K562 (cell line): Measurements from ENCODE around the gene SLC29A3. TPM values are rescaled to one million over a fixed set of nuclear protein-coding genes. Genes with fewer than 3 reads are reported as not detected.

ENCODE experiments used
- ATAC-seq: fragments of 200-7000 bp; cut with Tn5 transposase; 3 replicates; pipeline ENCODE4 v1.9.1; 2020; ENCODE audit warnings: moderate library complexity
- BruUV-seq: library from RNA; stranded (reverse); fragments of 400-500 nt; replicated peaks from 2 replicates; lab custom pipeline; 2021; lab: Mats Ljungman, UMichigan
- CTCF ChIA-PET: fragments of 300-600 bp; formaldehyde crosslinking; extraction: SDS; loops from one replicate; lab custom pipeline; 2021; ENCODE audit warnings: low intra/inter-chr PET ratio; lab: Yijun Ruan, JAX
- POLR2A ChIA-PET: fragments of 300-600, 350-650 bp; sonication (Branson Sonifier 250); formaldehyde crosslinking; extraction: SDS; loops from one replicate; lab custom pipeline; 2021; ENCODE audit warnings: antibody characterized with exemption, inconsistent platforms; lab: Yijun Ruan, JAX
- DNase-seq, 4 experiments: peaks; one replicate each; pipeline versions ENCODE4 v3.0.0 to v3.0.0-alpha.2; 2011 to 2018; ENCODE audit warnings: low spot score in 3 of 4, mixed read lengths in 3 of 4; ENCODE audit errors: extremely low read depth in 1 of 4
- FAIRE-seq: peaks from 2 replicates; lab custom pipeline; 2011; peaks lifted over from hg19 to GRCh38; lab: Jason Lieb, UNC
- H2AFZ ChIP-seq: 2 replicates; pipeline ENCODE4 v1.6.0; 2011; ENCODE audit warnings: low read depth, low read length, control low read depth, inconsistent platforms
- H3K27ac ChIP-seq: fragments of 200-600 bp; 3 replicates; pipeline ENCODE4 v1.8.0; 2011; ENCODE audit warnings: low read depth, mild to moderate bottlenecking, control low read depth, inconsistent platforms, low read length, moderate library complexity, mixed read lengths; ENCODE audit errors: extremely low read depth
- H3K27me3 ChIP-seq, 2 experiments: fragments of 300-600 bp in 1 of 2; 2 replicates in 1 of 2; 3 replicates in 1 of 2; pipeline versions ENCODE4 v1.6.0 to v1.8.0; 2011; ENCODE audit warnings: inconsistent platforms in 2 of 2, low read length in 2 of 2, mild to moderate bottlenecking in 1 of 2, mixed read lengths in 1 of 2, moderate library complexity in 1 of 2; ENCODE audit not compliant: control insufficient read depth in 2 of 2, insufficient read depth in 2 of 2
- H3K36me3 ChIP-seq: fragments of 300-600 bp; 3 replicates; pipeline ENCODE4 v1.8.0; 2011; ENCODE audit warnings: mild to moderate bottlenecking, low read length, inconsistent platforms; ENCODE audit not compliant: control insufficient read depth, insufficient read depth
- H3K4me1 ChIP-seq, 2 experiments: fragments of 200-600 bp in 1 of 2; replicated peaks in 1 of 2; 2 replicates in 1 of 2; 3 replicates in 1 of 2; pipeline versions ENCODE4 v1.5.1 to v1.8.0; 2011; ENCODE audit warnings: inconsistent platforms in 2 of 2, low read length in 2 of 2, mild to moderate bottlenecking in 1 of 2, mixed read lengths in 1 of 2, moderate library complexity in 1 of 2; ENCODE audit not compliant: control insufficient read depth in 2 of 2, insufficient read depth in 2 of 2
- H3K4me2 ChIP-seq: 2 replicates; pipeline ENCODE4 v1.6.1; 2011; ENCODE audit warnings: low read length, control low read depth, inconsistent platforms, mixed read lengths; ENCODE audit not compliant: insufficient read depth
- H3K4me3 ChIP-seq: fragments of 200-600 bp; sonication (generic), shearing (Covaris generic); 2 replicates; pipeline ENCODE4 v1.5.1; 2016; ENCODE audit warnings: control low read depth, inconsistent platforms
- H3K79me2 ChIP-seq: fragments of 200-600 bp; 3 replicates; pipeline ENCODE4 v1.8.0; 2011; ENCODE audit warnings: low read length, inconsistent platforms; ENCODE audit not compliant: control insufficient read depth, insufficient read depth
- H3K9ac ChIP-seq, 2 experiments: 2 replicates each; pipeline versions ENCODE4 v1.6.0 to v1.6.1; 2011; ENCODE audit warnings: low read depth in 2 of 2, low read length in 2 of 2, control low read depth in 1 of 2, inconsistent platforms in 1 of 2, mild to moderate bottlenecking in 1 of 2, mixed read lengths in 1 of 2; ENCODE audit not compliant: insufficient read depth in 1 of 2
- H3K9me1 ChIP-seq: one replicate; pipeline ENCODE4 v1.6.0; 2011; ENCODE audit warnings: inconsistent platforms, mild to moderate bottlenecking, low read length, moderate library complexity; ENCODE audit not compliant: control insufficient read depth, insufficient read depth
- H3K9me3 ChIP-seq: replicated peaks from 2 replicates; pipeline ENCODE4 v1.5.1; 2011; ENCODE audit warnings: low read depth, low read length, inconsistent platforms; ENCODE audit not compliant: control insufficient read depth, insufficient read depth
- H4K20me1 ChIP-seq: replicated peaks from 2 replicates; pipeline ENCODE4 v1.6.1; 2011; ENCODE audit warnings: low read length, inconsistent platforms, mixed read lengths; ENCODE audit not compliant: control insufficient read depth, insufficient read depth
- CCNT2 ChIP-seq: IDR thresholded peaks from 2 replicates; pipeline ENCODE4 v1.6.1; 2011; ENCODE audit warnings: borderline replicate concordance, low read depth, mild to moderate bottlenecking, moderate library complexity, mixed read lengths, low read length; ENCODE audit not compliant: insufficient read length; ENCODE audit errors: extremely low read depth
- GTF2A2 ChIP-seq: IDR thresholded peaks from 2 replicates; pipeline ENCODE4 v1.6.1; 2016; ENCODE audit warnings: mild to moderate bottlenecking, missing genetic modification characterization, missing compliant biosample characterization
- HOMEZ ChIP-seq: fragments of 250-450 bp; sonication (Bioruptor Pico); IDR thresholded peaks from 2 replicates; pipeline ENCODE4 v1.4.0; 2020; ENCODE audit warnings: mild to moderate bottlenecking, moderate library complexity
- ILF3 ChIP-seq: fragments of 450-650 bp; IDR thresholded peaks from 2 replicates; pipeline ENCODE4 v1.6.1; 2018; ENCODE audit warnings: antibody characterized with exemption, mild to moderate bottlenecking, moderate library complexity, borderline replicate concordance
- IRF1 ChIP-seq: sonication (generic); formaldehyde crosslinking; IDR thresholded peaks from 2 replicates; pipeline ENCODE4 v1.8.0; 2022; ENCODE audit warnings: missing genetic modification reagents, mild to moderate bottlenecking, borderline replicate concordance
- MYC ChIP-seq, 2 experiments: fragments of 250-450 bp in 1 of 2; sonication (Bioruptor Pico) in 1 of 2; IDR thresholded peaks; 2 replicates each; pipeline versions ENCODE4 v1.5.1 to v1.6.1; 2012 to 2021; ENCODE audit warnings: low read depth in 2 of 2, borderline replicate concordance in 1 of 2, improper control_type of control experiment in 1 of 2, low read length in 1 of 2, mild to moderate bottlenecking in 1 of 2, moderate library complexity in 1 of 2
- NONO ChIP-seq, 2 experiments: fragments of 200-400 bp in 1 of 2; fragments of 450-650 bp in 1 of 2; formaldehyde crosslinking in 1 of 2; IDR thresholded peaks; 2 replicates each; pipeline ENCODE4 v1.6.1; 2017; ENCODE audit warnings: low read depth in 2 of 2, mild to moderate bottlenecking in 2 of 2, moderate library complexity in 2 of 2, low read length in 1 of 2
- PKNOX1 ChIP-seq: fragments of 450-650 bp; IDR thresholded peaks from 2 replicates; pipeline ENCODE4 v1.6.1; 2016
- POLR2AphosphoS5 ChIP-seq: IDR thresholded peaks from 2 replicates; pipeline ENCODE4 v1.6.1; 2011; ENCODE audit warnings: mild to moderate bottlenecking, low read depth, low read length, moderate library complexity; ENCODE audit not compliant: control insufficient read depth, insufficient read depth
- XRCC3 ChIP-seq: fragments of 450-650 bp; IDR thresholded peaks from 2 replicates; pipeline ENCODE4 v1.6.1; 2017; ENCODE audit warnings: mild to moderate bottlenecking, moderate library complexity
- ZNF384 ChIP-seq: IDR thresholded peaks from 2 replicates; pipeline ENCODE4 v1.6.1; 2012; ENCODE audit warnings: low read depth, low read length, improper control_type of control experiment
- WGBS: fragments of 100-300 bp; shearing (Covaris generic); methylation state at CpG from one replicate; pipeline ENCODE4 v1.1.6; 2016; ENCODE audit warnings: low coverage, mixed read lengths; ENCODE audit not compliant: insufficient coverage; ENCODE audit errors: missing lambda C conversion rate; 5-methylcytosine and 5-hydroxymethylcytosine counted together
- in situ Hi-C: fragments of 300-500 bp; cut with MboI; formaldehyde crosslinking; loops from 4 replicates; pipeline ENCODE4 v1.15.0; 2018; ENCODE audit warnings: inconsistent platforms, mixed read lengths
- intact Hi-C: fragments of 100-400 bp; cut with micrococcal nuclease; formaldehyde crosslinking; loops from 2 replicates; pipeline ENCODE4 v1.14.2; 2022
- polyA plus RNA-seq, 8 experiments: library from polyadenylated mRNA; depleted of rRNA in 4 of 8; stranded (reverse) in 5 of 8; unstranded in 3 of 8; fragments of >200 nt; fragmentation: Nextera tagmentation in 2 of 8; fragmentation: Illumina TruSeq in 1 of 8; extraction: Ambion mirVana in 2 of 8; extraction: Trizol in 1 of 8; gene quantifications; 2 replicates each; pipeline versions ENCODE4 v1.2.1 to v1.2.3, GENCODE V29; 2011 to 2014; ENCODE audit warnings: inconsistent platforms in 1 of 8, missing spikeins in 1 of 8
- total RNA-seq, 7 experiments: library from RNA; depleted of rRNA in 6 of 7; stranded (reverse); fragments of >200 nt in 6 of 7; fragmentation: Illumina TruSeq in 2 of 7; extraction: Trizol in 2 of 7; gene quantifications; 2 replicates each; pipeline versions ENCODE4 v1.2.1 to v1.2.3, GENCODE V29; 2011 to 2021; ENCODE audit warnings: low replicate concordance in 1 of 7

Gene SLC29A3
- total and polyA plus RNA-seq, 9 of the 15 experiments (the other 6 are each of a cell fraction or from before 2014, with no cell fraction given): 2.1 to 10.7 (median 4.6) TPM

- Histone ChIP-seq H2AFZ (no peak overlapping the region), H3K9ac (no peak overlapping the region), H3K79me2 (no peaks in the 10 kb centered on the region), H3K4me1 (peaks cover 0 to 11% of the 10 kb centered on the region in 2 experiments; a peak in 2 of 5 replicates), H3K36me3 (no peaks in the 10 kb centered on the region), H4K20me1 (no peaks in the 10 kb centered on the region; the same call in 1 of the 2 replicates), H3K9me3 (no peaks in the 10 kb centered on the region), H3K4me3 (no peak overlapping the region), H3K9me1 (no peaks in the 10 kb centered on the region), H3K27me3 (no peaks in the 10 kb centered on the region), H3K4me2 (no peak overlapping the region), H3K27ac (no peak overlapping the region)
- DNase-seq: no peak
- TF ChIP-seq MYC (IDR thresholded peaks at IDR 0.05; ENCODE audit: low read depth, low read length) (no peak), MYC (CRISPR knock-in tag; IDR thresholded peaks at IDR 0.05; ENCODE audit: borderline replicate concordance, low read depth) (no peak), GTF2A2 (tag) (no peak), ZNF384 (no peak), XRCC3 (no peak), CCNT2 (no peak)
- CTCF ChIA-PET: no interaction called here
- POLR2A ChIA-PET: interaction anchor here (1.7 kb wide), 1 partner anchor 16 kb away, joined by 3 read pairs; no protein-coding TSS in a partner anchor
- ATAC-seq: no peak
- in situ Hi-C loops (no loop called here), intact Hi-C loops (no loop called here)
- BruUV-seq: no TSS peak
- FAIRE-seq: no peak
- 51% methylated on average over 4 of the region's 4 CpGs for WGBS
Observed at GRCh38 chr10:71331736-71332135, 12.7 kb downstream of the SLC29A3 start.

- H3K9me3 ChIP-seq: no peaks in the 10 kb centered on the region
- no peaks in the 10 kb centered on the region for H3K9me1 ChIP-seq
- CTCF ChIA-PET: no interaction called here
- POLR2A ChIA-PET: interaction anchor here (0.6 to 1.7 kb wide), 3 partner anchors 8 to 347 kb away, joined by 3 read pairs; no protein-coding TSS in a partner anchor
- H3K4me2 ChIP-seq: no peak overlapping the region
- no peaks in the 10 kb centered on the region for H3K36me3 ChIP-seq
- H3K9ac ChIP-seq: no peak overlapping the region
- WGBS: 61% methylated on average over 5 of the region's 5 CpGs
- in situ Hi-C loops: no loop called here
- intact Hi-C loops: no loop called here
- ATAC-seq: no peak
- no peak overlapping the region for H2AFZ ChIP-seq
- H3K27me3 ChIP-seq: no peaks in the 10 kb centered on the region
- DNase-seq: no peak
- no peaks in the 10 kb centered on the region; the same call in 1 of the 2 replicates for H4K20me1 ChIP-seq
- BruUV-seq: no TSS peak
- no peak overlapping the region for H3K4me3 ChIP-seq
- H3K79me2 ChIP-seq: no peaks in the 10 kb centered on the region
- H3K27ac ChIP-seq: no peak overlapping the region
- no peak for FAIRE-seq
- H3K4me1 ChIP-seq: peaks cover 0 to 14% of the 10 kb centered on the region in 2 experiments; a peak in 3 of 5 replicates
- no peak for TF ChIP-seq NONO (IDR thresholded peaks at IDR 0.05; ENCODE audit: low read depth in 2 of 2, low read length in 1 of 2)
- no peak for TF ChIP-seq PKNOX1
- TF ChIP-seq ILF3: no peak
- no peak for TF ChIP-seq IRF1 (CRISPR knock-in tag)
- no peak for TF ChIP-seq HOMEZ (CRISPR knock-in tag)
- TF ChIP-seq POLR2AphosphoS5: no peak
Observed at GRCh38 chr10:71332466-71332865, 13.4 kb downstream of the SLC29A3 start.
